ENCODE data around the gene TAGLN2. TPM values are rescaled to one million over a fixed set of nuclear protein-coding genes. Genes with fewer than 3 reads are reported as not detected.

Gene TAGLN2
- polyA plus RNA-seq, 2 of the 4 experiments (the other 2 are of a cell fraction): 536 to 811 TPM

DNA sequence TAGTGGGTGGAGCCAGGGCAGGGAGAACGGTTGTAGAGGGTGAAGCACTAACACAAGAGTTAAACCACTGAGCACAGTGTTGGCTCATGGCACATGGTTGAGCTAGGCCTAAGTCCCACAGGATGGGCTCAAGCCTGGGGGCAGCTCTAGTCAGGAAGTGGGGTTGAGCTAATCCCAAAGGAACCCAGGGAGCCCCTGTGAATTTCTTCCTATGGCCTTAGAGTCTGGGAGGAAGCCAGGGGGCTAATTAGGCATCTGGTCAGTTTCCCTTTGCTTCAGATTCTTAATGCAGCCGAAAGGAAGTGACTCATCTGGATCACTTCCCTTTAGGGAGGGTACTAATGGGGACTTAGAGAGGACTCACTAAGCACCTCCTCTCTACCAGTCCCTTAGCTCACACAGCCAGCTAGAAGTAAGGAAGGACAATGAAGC, 35.5 kb downstream of the TAGLN2 start:
- H3K4me1 ChIP-seq: peaks cover 11% of the 10 kb centered on the region; the same call in 2 of the 3 replicates
- POLR2A ChIA-PET: interaction anchor here (2.0 kb wide), 1 partner anchor 91 kb away, joined by 12 read pairs; no protein-coding TSS in a partner anchor
- no peak overlapping the region; the same call in 2 of the 3 replicates for H3K4me2 ChIP-seq
- no peak for TF ChIP-seq MAZ (IDR thresholded peaks at IDR 0.05; ENCODE audit: borderline replicate concordance, low read depth, low read length)
- no peak for TF ChIP-seq MYC (IDR thresholded peaks at IDR 0.05; ENCODE audit: borderline replicate concordance, low read length)
- TF ChIP-seq PHF8 (IDR thresholded peaks at IDR 0.05; ENCODE audit: borderline replicate concordance, low read depth): no peak
- no peak for TF ChIP-seq TFCP2L1 (CRISPR knock-in tag; IDR thresholded peaks at IDR 0.05)
- no peak for TF ChIP-seq TP53 (CRISPR knock-in tag; IDR thresholded peaks at IDR 0.05)
- DNase-seq (ENCODE audit: low read depth in 1 of 2, low spot score in 1 of 2) (peak in 1 of 2 experiments; percentile 29), ATAC-seq (0 out of 6 replicates have a peak, but pooled peaks of 1 of the 2 experiments have one; percentile 9), FAIRE-seq (no peak)
- no peak overlapping the region for H3K4me3 ChIP-seq
- H3K9me3 ChIP-seq: no peaks in the 10 kb centered on the region
- peak overlapping the region; percentile 24 to 64; a peak in 5 of 6 replicates for H3K27ac ChIP-seq
- CTCF ChIA-PET: interaction anchor here (1.1 to 14.9 kb wide), 20 partner anchors 9 to 757 kb away, joined by 3 to 565 read pairs (median 50); partner anchors contain the start of genes DUSP23, FCRL6 and TAGLN2
- WGBS (ENCODE audit: missing lambda C conversion rate): 52% methylated on average over 2 of the region's 2 CpGs

DNA sequence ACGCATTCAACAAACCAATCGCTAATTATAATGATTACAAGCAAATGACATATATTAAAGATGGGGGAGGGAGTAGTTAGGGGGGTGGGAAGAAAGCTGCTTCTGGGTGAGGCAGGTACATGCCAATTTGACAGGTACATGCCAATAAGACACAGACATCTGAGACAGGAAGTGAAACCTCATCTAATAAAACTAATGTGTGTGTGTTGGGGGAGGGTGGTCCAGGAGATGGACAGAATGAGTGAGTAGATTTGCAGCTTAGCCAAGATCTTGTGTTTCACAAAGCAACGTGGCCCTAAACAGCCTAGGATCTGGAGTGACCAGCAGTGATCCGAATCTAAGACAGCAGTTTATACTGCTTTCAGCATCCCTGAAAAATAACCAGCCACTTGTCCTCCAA, 36.1 kb downstream of the TAGLN2 start:
- 92% methylated on average over 4 of the region's 4 CpGs for WGBS (ENCODE audit: missing lambda C conversion rate)
- ChIA-PET CTCF (interaction anchor here (1.0 to 14.9 kb wide), 16 partner anchors 9 to 756 kb away, joined by 3 to 565 read pairs (median 54); partner anchors contain the start of genes DUSP23, FCRL6 and IGSF9), POLR2A (interaction anchor here (2.0 kb wide), 1 partner anchor 90 kb away, joined by 12 read pairs; no protein-coding TSS in a partner anchor)
- H3K27ac ChIP-seq: peak overlapping the region; percentile 24 to 64; a peak in 3 of 6 replicates
- H3K4me3 ChIP-seq: no peak overlapping the region
- FAIRE-seq (no peak), ATAC-seq (no peak), DNase-seq (ENCODE audit: low read depth in 1 of 2, low spot score in 1 of 2) (no peak)
- TF ChIP-seq, protein P1, sequence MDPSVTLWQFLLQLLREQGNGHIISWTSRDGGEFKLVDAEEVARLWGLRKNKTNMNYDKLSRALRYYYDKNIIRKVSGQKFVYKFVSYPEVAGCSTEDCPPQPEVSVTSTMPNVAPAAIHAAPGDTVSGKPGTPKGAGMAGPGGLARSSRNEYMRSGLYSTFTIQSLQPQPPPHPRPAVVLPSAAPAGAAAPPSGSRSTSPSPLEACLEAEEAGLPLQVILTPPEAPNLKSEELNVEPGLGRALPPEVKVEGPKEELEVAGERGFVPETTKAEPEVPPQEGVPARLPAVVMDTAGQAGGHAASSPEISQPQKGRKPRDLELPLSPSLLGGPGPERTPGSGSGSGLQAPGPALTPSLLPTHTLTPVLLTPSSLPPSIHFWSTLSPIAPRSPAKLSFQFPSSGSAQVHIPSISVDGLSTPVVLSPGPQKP (IDR thresholded peaks at IDR 0.05; ENCODE audit: low read depth, low read length): no peak
- TF ChIP-seq SREBF2 (IDR thresholded peaks at IDR 0.05) (no peak), CBX2 (IDR thresholded peaks at IDR 0.05; ENCODE audit: borderline replicate concordance, low read depth) (no peak), ZC3H11A (IDR thresholded peaks at IDR 0.05) (no peak), RFX5 (IDR thresholded peaks at IDR 0.05) (no peak), GATA3 (IDR thresholded peaks at IDR 0.05; ENCODE audit: borderline replicate concordance) (no peak)
- H3K4me2 ChIP-seq: no peak overlapping the region
- H3K4me1 ChIP-seq: peaks cover 11% of the 10 kb centered on the region; the same call in 2 of the 3 replicates
- no peaks in the 10 kb centered on the region for H3K9me3 ChIP-seq

DNA sequence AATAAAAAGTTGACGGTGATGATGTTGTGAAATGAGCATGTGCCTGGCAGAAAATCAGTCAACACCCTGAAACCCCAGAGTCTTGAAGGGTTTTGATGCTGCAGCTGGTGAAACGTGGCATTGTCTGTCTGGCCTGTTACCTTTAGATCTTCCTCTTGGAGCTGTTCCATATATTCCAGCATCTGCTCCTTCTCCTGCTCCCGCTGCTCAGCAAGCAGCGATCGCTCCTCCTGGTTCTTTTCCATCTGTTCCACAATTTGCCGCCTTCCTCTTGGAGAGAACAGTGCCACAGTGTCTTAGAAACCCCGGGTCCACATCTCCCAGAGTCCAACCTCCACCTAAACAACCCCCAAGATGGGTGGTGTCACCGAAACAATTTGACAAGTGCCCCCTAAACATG, 41.0 kb downstream of the TAGLN2 start:
- ChIA-PET CTCF (interaction anchor here (1.4 to 14.9 kb wide), 2 partner anchors 8 to 85 kb away, joined by 4 to 565 read pairs; partner anchors contain the start of gene FCRL6), POLR2A (no interaction called here)
- no peak for TF ChIP-seq RARB (CRISPR knock-in tag; IDR thresholded peaks at IDR 0.05)
- TF ChIP-seq CEBPB (IDR thresholded peaks at IDR 0.05): no peak
- no peak for TF ChIP-seq ZFP36 (IDR thresholded peaks at IDR 0.05; ENCODE audit: borderline replicate concordance, partially characterized antibody)
- TF ChIP-seq TFCP2L1 (CRISPR knock-in tag; IDR thresholded peaks at IDR 0.05): no peak
- TF ChIP-seq HEYL (CRISPR knock-in tag; IDR thresholded peaks at IDR 0.05): no peak
- TF ChIP-seq EHF (CRISPR knock-in tag; IDR thresholded peaks at IDR 0.05): no peak
- TF ChIP-seq SMC3 (IDR thresholded peaks at IDR 0.05): no peak
- no peak for TF ChIP-seq FOSB (CRISPR knock-in tag; IDR thresholded peaks at IDR 0.05)
- TF ChIP-seq, protein P2, sequence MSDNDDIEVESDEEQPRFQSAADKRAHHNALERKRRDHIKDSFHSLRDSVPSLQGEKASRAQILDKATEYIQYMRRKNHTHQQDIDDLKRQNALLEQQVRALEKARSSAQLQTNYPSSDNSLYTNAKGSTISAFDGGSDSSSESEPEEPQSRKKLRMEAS (IDR thresholded peaks at IDR 0.05): no peak
- no peak for TF ChIP-seq CHD2 (IDR thresholded peaks at IDR 0.05; ENCODE audit: low read length, partially characterized antibody)
- no peak for TF ChIP-seq FOSL2 (IDR thresholded peaks at IDR 0.05)
- TF ChIP-seq FOSL2 (CRISPR knock-in tag; IDR thresholded peaks at IDR 0.05): no peak
- TF ChIP-seq, protein P3, sequence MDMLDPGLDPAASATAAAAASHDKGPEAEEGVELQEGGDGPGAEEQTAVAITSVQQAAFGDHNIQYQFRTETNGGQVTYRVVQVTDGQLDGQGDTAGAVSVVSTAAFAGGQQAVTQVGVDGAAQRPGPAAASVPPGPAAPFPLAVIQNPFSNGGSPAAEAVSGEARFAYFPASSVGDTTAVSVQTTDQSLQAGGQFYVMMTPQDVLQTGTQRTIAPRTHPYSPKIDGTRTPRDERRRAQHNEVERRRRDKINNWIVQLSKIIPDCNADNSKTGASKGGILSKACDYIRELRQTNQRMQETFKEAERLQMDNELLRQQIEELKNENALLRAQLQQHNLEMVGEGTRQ (IDR thresholded peaks at IDR 0.05): no peak
- TF ChIP-seq HDAC2 (IDR thresholded peaks at IDR 0.05): no peak
- TF ChIP-seq, protein P4, sequence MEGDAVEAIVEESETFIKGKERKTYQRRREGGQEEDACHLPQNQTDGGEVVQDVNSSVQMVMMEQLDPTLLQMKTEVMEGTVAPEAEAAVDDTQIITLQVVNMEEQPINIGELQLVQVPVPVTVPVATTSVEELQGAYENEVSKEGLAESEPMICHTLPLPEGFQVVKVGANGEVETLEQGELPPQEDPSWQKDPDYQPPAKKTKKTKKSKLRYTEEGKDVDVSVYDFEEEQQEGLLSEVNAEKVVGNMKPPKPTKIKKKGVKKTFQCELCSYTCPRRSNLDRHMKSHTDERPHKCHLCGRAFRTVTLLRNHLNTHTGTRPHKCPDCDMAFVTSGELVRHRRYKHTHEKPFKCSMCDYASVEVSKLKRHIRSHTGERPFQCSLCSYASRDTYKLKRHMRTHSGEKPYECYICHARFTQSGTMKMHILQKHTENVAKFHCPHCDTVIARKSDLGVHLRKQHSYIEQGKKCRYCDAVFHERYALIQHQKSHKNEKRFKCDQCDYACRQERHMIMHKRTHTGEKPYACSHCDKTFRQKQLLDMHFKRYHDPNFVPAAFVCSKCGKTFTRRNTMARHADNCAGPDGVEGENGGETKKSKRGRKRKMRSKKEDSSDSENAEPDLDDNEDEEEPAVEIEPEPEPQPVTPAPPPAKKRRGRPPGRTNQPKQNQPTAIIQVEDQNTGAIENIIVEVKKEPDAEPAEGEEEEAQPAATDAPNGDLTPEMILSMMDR (IDR thresholded peaks at IDR 0.05): no peak
- TF ChIP-seq, protein P5, sequence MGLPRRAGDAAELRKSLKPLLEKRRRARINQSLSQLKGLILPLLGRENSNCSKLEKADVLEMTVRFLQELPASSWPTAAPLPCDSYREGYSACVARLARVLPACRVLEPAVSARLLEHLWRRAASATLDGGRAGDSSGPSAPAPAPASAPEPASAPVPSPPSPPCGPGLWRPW (IDR thresholded peaks at IDR 0.05): no peak
- TF ChIP-seq KDM1A (IDR thresholded peaks at IDR 0.05; ENCODE audit: low read depth): no peak
- FAIRE-seq (no peak), DNase-seq (ENCODE audit: low read depth in 1 of 2, low spot score in 1 of 2) (no peak), ATAC-seq (no peak)
- 82% methylated on average over 8 of the region's 8 CpGs for WGBS (ENCODE audit: missing lambda C conversion rate)
- H3K4me3 ChIP-seq: no peak overlapping the region
- H3K4me2 ChIP-seq: no peak overlapping the region
- H3K27ac ChIP-seq: no peak overlapping the region
- H3K9me3 ChIP-seq: no peaks in the 10 kb centered on the region
- H3K4me1 ChIP-seq: peaks cover 40% of the 10 kb centered on the region

Measured in A549 (cell line).